Neural progenitor cell (in vitro differentiated cells): ENCODE measurements around the gene DTX1.

Source experiments
- EZH2 ChIP-seq: fragments of 200-600 bp; sonication (generic); IDR thresholded peaks from 2 replicates; pipeline ENCODE4 v1.6.1; 2017; ENCODE audit warnings: antibody characterized with exemption, mild to moderate bottlenecking, moderate library complexity
- TF ChIP-seq, protein P1 (sequence below): fragments of 200-600 bp; sonication (generic); IDR thresholded peaks from 2 replicates; pipeline ENCODE4 v1.5.1; 2017; ENCODE audit warnings: antibody characterized with exemption, mild to moderate bottlenecking

DNA sequence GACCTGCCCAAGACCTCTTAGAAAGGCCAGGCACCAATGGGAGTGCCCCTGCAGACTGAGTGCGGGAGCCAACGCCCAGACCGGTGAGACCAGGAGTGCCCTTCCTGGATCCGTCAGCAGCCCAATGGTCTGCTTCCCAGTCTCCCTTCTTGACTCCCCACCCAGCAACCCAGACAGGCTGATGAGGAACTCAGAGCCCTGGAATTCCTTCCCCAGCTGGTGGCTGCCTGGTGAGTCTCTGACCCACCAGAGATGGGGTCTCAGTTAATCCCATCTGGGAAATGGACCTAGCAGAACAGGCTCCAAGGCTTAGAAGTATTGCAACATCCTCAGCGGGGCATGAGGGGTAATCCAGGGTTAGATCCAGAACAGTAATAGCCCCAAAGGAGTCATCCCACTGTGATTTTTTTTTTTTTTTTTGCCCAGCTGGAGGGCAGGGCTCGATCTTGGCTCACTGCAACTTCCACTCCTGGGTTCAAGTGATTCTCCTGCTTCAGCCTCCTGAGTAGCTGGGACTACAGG, 80.5 kb downstream of the DTX1 start:
- TF ChIP-seq, protein P1, sequence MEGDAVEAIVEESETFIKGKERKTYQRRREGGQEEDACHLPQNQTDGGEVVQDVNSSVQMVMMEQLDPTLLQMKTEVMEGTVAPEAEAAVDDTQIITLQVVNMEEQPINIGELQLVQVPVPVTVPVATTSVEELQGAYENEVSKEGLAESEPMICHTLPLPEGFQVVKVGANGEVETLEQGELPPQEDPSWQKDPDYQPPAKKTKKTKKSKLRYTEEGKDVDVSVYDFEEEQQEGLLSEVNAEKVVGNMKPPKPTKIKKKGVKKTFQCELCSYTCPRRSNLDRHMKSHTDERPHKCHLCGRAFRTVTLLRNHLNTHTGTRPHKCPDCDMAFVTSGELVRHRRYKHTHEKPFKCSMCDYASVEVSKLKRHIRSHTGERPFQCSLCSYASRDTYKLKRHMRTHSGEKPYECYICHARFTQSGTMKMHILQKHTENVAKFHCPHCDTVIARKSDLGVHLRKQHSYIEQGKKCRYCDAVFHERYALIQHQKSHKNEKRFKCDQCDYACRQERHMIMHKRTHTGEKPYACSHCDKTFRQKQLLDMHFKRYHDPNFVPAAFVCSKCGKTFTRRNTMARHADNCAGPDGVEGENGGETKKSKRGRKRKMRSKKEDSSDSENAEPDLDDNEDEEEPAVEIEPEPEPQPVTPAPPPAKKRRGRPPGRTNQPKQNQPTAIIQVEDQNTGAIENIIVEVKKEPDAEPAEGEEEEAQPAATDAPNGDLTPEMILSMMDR, result no peak
- no peak for TF ChIP-seq EZH2
